ENCODE measurements around the gene CNTNAP2. TPM values are rescaled to one million over a fixed set of nuclear protein-coding genes. Genes with fewer than 3 reads are reported as not detected.

The CNTNAP2 gene
- total RNA-seq, 1 donor from 2014 or later: 9.2 TPM

GRCh38 chr7:146479040-146479439, 362.4 kb downstream of the CNTNAP2 start:
- DNase-seq (ENCODE audit: low read depth): no peak
- no peak overlapping the region for H3K4me3 ChIP-seq (ENCODE audit: low read depth, low read length)
- no peak for TF ChIP-seq CTCF (conservative IDR thresholded peaks at IDR 0.05; ENCODE audit: low read depth, low read length)

- TF ChIP-seq CTCF (conservative IDR thresholded peaks at IDR 0.05; ENCODE audit: low read depth, low read length): no peak
- H3K4me3 ChIP-seq (ENCODE audit: low read depth, low read length): no peak overlapping the region
- DNase-seq (ENCODE audit: low read depth): no peak
Measured at GRCh38 chr7:146486519-146486918, 369.9 kb downstream of the CNTNAP2 start.

GRCh38 chr7:146492017-146492416, 375.4 kb downstream of the CNTNAP2 start:
- no peak for DNase-seq (ENCODE audit: low read depth)
- H3K4me3 ChIP-seq (ENCODE audit: low read depth, low read length): no peak overlapping the region
- no peak for TF ChIP-seq CTCF (conservative IDR thresholded peaks at IDR 0.05; ENCODE audit: low read depth, low read length)

GRCh38 chr7:146494952-146495596, 378.5 kb downstream of the CNTNAP2 start:
- no peak for TF ChIP-seq CTCF (conservative IDR thresholded peaks at IDR 0.05; ENCODE audit: low read depth, low read length)
- no peak for DNase-seq (ENCODE audit: low read depth)
- H3K4me3 ChIP-seq (ENCODE audit: low read depth, low read length): no peak overlapping the region

GRCh38 chr7:146496657-146497056, 380.1 kb downstream of the CNTNAP2 start:
- no peak overlapping the region for H3K4me3 ChIP-seq (ENCODE audit: low read depth, low read length)
- DNase-seq (ENCODE audit: low read depth): no peak
- TF ChIP-seq CTCF (conservative IDR thresholded peaks at IDR 0.05; ENCODE audit: low read depth, low read length): no peak

GRCh38 chr7:146499970-146500369, 383.4 kb downstream of the CNTNAP2 start:
- H3K4me3 ChIP-seq (ENCODE audit: low read depth, low read length): no peak overlapping the region
- no peak for TF ChIP-seq CTCF (conservative IDR thresholded peaks at IDR 0.05; ENCODE audit: low read depth, low read length)
- DNase-seq (ENCODE audit: low read depth): no peak

- TF ChIP-seq CTCF (conservative IDR thresholded peaks at IDR 0.05; ENCODE audit: low read depth, low read length): no peak
- H3K4me3 ChIP-seq (ENCODE audit: low read depth, low read length): no peak overlapping the region
- no peak for DNase-seq (ENCODE audit: low read depth)
Measured at GRCh38 chr7:146503844-146504243, 387.2 kb downstream of the CNTNAP2 start.
